Ovary (tissue), 3 donors: ENCODE results near the gene MYO1A.

ENCODE experiments used
- EP300 ChIP-seq: sonication (generic); formaldehyde crosslinking; IDR thresholded peaks from one replicate; pipeline ENCODE4 v1.6.1; 2017; ENCODE audit warnings: antibody characterized with exemption
- POLR2A ChIP-seq: fragments of 450-650 bp; IDR thresholded peaks from one replicate; pipeline ENCODE4 v1.6.1; 2017; ENCODE audit warnings: antibody characterized with exemption, mild to moderate bottlenecking, moderate library complexity
- TF ChIP-seq, protein P1 (sequence below), 3 donors: fragments of 450-650 bp in 2 of 3; fragments of 200-600 bp in 1 of 3; IDR thresholded peaks; one replicate each; pipeline versions ENCODE4 v1.5.1 to v1.8.0; 2016 to 2022; ENCODE audit warnings: antibody characterized with exemption in 3 of 3, mild to moderate bottlenecking in 1 of 3
- donor health status: DM: no; HTN: no; CAD: no.

DNA sequence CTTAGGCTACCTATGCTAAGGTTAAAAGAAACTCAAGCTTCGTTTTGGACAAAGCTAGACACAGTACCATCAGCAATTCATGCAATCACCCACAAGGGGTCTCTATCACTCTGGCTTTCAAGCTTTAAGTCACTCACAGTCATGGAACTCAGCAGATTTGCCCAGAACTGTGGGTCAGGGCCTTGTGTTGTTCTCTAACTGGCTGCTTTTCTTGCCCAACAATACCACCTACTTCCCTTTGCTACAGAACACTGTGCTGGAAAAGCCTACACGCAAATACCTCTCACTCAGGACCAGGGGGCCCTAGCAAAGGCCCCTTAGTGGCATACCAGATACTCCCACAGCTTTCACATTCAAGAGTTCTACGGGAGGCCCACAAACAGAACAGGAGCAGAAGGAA is 19.6 kb upstream of the MYO1A start:
- TF ChIP-seq, protein P1, sequence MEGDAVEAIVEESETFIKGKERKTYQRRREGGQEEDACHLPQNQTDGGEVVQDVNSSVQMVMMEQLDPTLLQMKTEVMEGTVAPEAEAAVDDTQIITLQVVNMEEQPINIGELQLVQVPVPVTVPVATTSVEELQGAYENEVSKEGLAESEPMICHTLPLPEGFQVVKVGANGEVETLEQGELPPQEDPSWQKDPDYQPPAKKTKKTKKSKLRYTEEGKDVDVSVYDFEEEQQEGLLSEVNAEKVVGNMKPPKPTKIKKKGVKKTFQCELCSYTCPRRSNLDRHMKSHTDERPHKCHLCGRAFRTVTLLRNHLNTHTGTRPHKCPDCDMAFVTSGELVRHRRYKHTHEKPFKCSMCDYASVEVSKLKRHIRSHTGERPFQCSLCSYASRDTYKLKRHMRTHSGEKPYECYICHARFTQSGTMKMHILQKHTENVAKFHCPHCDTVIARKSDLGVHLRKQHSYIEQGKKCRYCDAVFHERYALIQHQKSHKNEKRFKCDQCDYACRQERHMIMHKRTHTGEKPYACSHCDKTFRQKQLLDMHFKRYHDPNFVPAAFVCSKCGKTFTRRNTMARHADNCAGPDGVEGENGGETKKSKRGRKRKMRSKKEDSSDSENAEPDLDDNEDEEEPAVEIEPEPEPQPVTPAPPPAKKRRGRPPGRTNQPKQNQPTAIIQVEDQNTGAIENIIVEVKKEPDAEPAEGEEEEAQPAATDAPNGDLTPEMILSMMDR (IDR thresholded peaks at IDR 0.05), result peak; percentile 78 to 97 (median 96)
- TF ChIP-seq POLR2A (no peak), EP300 (no peak)
